ENCODE data around the gene SORT1. TPM values are rescaled to one million over a fixed set of nuclear protein-coding genes. Genes with fewer than 3 reads are reported as not detected.

The SORT1 gene
- total and polyA plus RNA-seq, 2 of the 8 experiments (the other 6 are each of a cell fraction or from before 2014, with no cell fraction given) = 18.7 to 69.6 TPM

DNA sequence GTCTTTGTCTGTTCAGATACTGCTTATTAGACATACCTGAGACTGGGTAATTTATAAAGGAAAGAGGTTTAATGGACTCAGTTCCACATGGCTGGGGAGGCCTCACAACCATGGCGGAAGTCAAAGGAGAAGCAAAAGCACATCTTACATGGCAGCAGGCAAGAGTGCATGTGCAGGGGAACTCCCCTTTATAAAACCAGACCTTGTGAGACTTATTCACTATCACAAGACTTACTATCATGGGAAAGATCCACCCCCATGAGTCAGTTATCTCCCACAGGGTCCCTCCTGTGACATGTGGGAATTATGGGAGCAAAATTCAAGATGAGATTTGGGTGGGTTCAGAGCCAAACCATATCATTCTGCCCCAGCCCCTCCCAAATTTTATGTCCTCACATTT lies 35.6 kb upstream of the SORT1 start:
- no peak overlapping the region for H2BK12ac ChIP-seq (ENCODE audit: low read depth, low read length)
- ChIA-PET POLR2A (ENCODE audit: partially characterized antibody) (interaction anchor here (0.7 kb wide), 1 partner anchor 10 kb away, joined by 3 read pairs; no protein-coding TSS in a partner anchor), CTCF (ENCODE audit: partially characterized antibody) (interaction anchor here (0.8 to 1.0 kb wide), 2 partner anchors 58 to 100 kb away, joined by 3 read pairs; no protein-coding TSS in a partner anchor)
- no peak overlapping the region for H2AK5ac ChIP-seq (ENCODE audit: low read depth, low read length)
- H3K18ac ChIP-seq (ENCODE audit: extremely low read depth, low read length) = no peak overlapping the region
- H3K14ac ChIP-seq (ENCODE audit: insufficient read length) = no peak overlapping the region
- no peaks in the 10 kb centered on the region for H4K20me1 ChIP-seq (replicated peaks in 1 of 2; ENCODE audit: control insufficient read depth in 1 of 2, insufficient read depth in 2 of 2, low read length in 2 of 2)
- no peak overlapping the region for H4K5ac ChIP-seq (ENCODE audit: insufficient read length, low read depth, low read length)
- 92% methylated on average over 1 of the region's 1 CpG; no CpG with 5 or more reads in 1 of the 2 experiments for WGBS, 2 experiments (ENCODE audit: extremely low coverage in 1 of 2, insufficient coverage in 1 of 2, insufficient read length in 1 of 2, insufficient replicate concordance in 2 of 2, low coverage in 1 of 2, low lambda C conversion rate in 2 of 2, missing lambda C conversion rate in 1 of 2)
- H3K4me3 ChIP-seq (ENCODE audit: extremely low read depth in 1 of 4, insufficient read depth in 2 of 4, low read depth in 3 of 4, low read length in 4 of 4) = no peak overlapping the region
- H3K27me3 ChIP-seq (replicated peaks in 1 of 4; ENCODE audit: control insufficient read depth in 3 of 4, extremely low read depth in 1 of 4, insufficient read depth in 3 of 4, low read length in 3 of 4) = no peaks in the 10 kb centered on the region
- H3K4me2 ChIP-seq (ENCODE audit: insufficient read depth in 1 of 2, low read depth in 2 of 2, low read length in 2 of 2) = no peak overlapping the region
- H2BK120ac ChIP-seq (replicated peaks; ENCODE audit: low read depth, low read length) = no peak overlapping the region
- DNase-seq (ENCODE audit: low read depth in 1 of 2, low spot score in 2 of 2) = no peak
- no peaks in the 10 kb centered on the region for H3K79me2 ChIP-seq (ENCODE audit: control insufficient read depth in 1 of 2, insufficient read depth in 2 of 2, low read length in 2 of 2)
- H2BK20ac ChIP-seq (ENCODE audit: low read length) = no peak overlapping the region
- no peak overlapping the region for H3K23ac ChIP-seq (ENCODE audit: insufficient read length)
- no peak overlapping the region for H4K91ac ChIP-seq (replicated peaks; ENCODE audit: insufficient read length, low read length)
- H3K79me1 ChIP-seq (ENCODE audit: low read depth, low read length) = no peaks in the 10 kb centered on the region
- no peak overlapping the region for H3K56ac ChIP-seq (replicated peaks; ENCODE audit: insufficient read length, low read depth, low read length)
- no peaks in the 10 kb centered on the region for H3K4me1 ChIP-seq (replicated peaks in 1 of 4; ENCODE audit: control insufficient read depth in 3 of 4, insufficient read depth in 4 of 4, low read length in 3 of 4)
- H3K27ac ChIP-seq (ENCODE audit: low read depth, low read length) = no peak overlapping the region
- no peak overlapping the region for H2BK15ac ChIP-seq (ENCODE audit: low read length)
- H3K23me2 ChIP-seq (ENCODE audit: low read depth, low read length) = no peaks in the 10 kb centered on the region; the same call in 1 of the 2 replicates
- H3K4ac ChIP-seq (replicated peaks; ENCODE audit: insufficient read length, low read depth, low read length) = no peak overlapping the region
- no peak for TF ChIP-seq PHF8 (conservative IDR thresholded peaks at IDR 0.05; ENCODE audit: low read depth, low read length)
- TF ChIP-seq CEBPB (IDR thresholded peaks at IDR 0.05; ENCODE audit: low read depth, low read length) = no peak
- TF ChIP-seq ZNF274 (IDR thresholded peaks at IDR 0.05; ENCODE audit: borderline replicate concordance, extremely low read depth, low read length) = no peak
- no peak for TF ChIP-seq NRF1 (IDR thresholded peaks at IDR 0.05; ENCODE audit: low read depth, low read length)
- no peak for TF ChIP-seq JUN (IDR thresholded peaks at IDR 0.05; ENCODE audit: low read depth, low read length)
- no peaks in the 10 kb centered on the region for H3K36me3 ChIP-seq (ENCODE audit: control insufficient read depth in 2 of 4, insufficient read depth in 4 of 4, low read length in 3 of 4)
- FAIRE-seq = no peak
- no peak overlapping the region for H3K9ac ChIP-seq (replicated peaks in 1 of 4; ENCODE audit: extremely low read depth in 1 of 4, low read depth in 3 of 4, low read length in 3 of 4)
- H2AFZ ChIP-seq (ENCODE audit: low read length) = no peak overlapping the region
- H3K9me3 ChIP-seq (ENCODE audit: insufficient read depth in 2 of 2, low read depth in 1 of 2, low read length in 1 of 2) = peaks cover 0 to 8% of the 10 kb centered on the region in 2 experiments; a peak in 1 of 4 replicates
- no peak overlapping the region for H4K8ac ChIP-seq (ENCODE audit: extremely low read depth, insufficient read depth, low read length)
- no peak overlapping the region for H2BK5ac ChIP-seq (ENCODE audit: low read depth, low read length)
